Measurements from ENCODE around the gene OR14A2. TPM values are rescaled to one million over a fixed set of nuclear protein-coding genes. Genes with fewer than 3 reads are reported as not detected.

The OR14A2 gene
- total RNA-seq, 4 donors from 2014 or later = not detected

- H3K9me3 ChIP-seq = no peaks in the 10 kb centered on the region
- H3K4me3 ChIP-seq = no peak overlapping the region
- no peak for TF ChIP-seq POLR2A (IDR thresholded peaks at IDR 0.05)
- TF ChIP-seq, protein P1, sequence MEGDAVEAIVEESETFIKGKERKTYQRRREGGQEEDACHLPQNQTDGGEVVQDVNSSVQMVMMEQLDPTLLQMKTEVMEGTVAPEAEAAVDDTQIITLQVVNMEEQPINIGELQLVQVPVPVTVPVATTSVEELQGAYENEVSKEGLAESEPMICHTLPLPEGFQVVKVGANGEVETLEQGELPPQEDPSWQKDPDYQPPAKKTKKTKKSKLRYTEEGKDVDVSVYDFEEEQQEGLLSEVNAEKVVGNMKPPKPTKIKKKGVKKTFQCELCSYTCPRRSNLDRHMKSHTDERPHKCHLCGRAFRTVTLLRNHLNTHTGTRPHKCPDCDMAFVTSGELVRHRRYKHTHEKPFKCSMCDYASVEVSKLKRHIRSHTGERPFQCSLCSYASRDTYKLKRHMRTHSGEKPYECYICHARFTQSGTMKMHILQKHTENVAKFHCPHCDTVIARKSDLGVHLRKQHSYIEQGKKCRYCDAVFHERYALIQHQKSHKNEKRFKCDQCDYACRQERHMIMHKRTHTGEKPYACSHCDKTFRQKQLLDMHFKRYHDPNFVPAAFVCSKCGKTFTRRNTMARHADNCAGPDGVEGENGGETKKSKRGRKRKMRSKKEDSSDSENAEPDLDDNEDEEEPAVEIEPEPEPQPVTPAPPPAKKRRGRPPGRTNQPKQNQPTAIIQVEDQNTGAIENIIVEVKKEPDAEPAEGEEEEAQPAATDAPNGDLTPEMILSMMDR (IDR thresholded peaks at IDR 0.05) = peak in 2 of 4 experiments; percentile 23 to 26
- no peaks in the 10 kb centered on the region for H3K4me1 ChIP-seq
- DNase-seq = peak in 1 of 2 donors; percentile 16
- intact Hi-C loops (cut with DNase I; ENCODE audit: low total_unique reads) = no loop called here
- no peak overlapping the region for H3K27ac ChIP-seq
- no peaks in the 10 kb centered on the region for H3K36me3 ChIP-seq
- no peaks in the 10 kb centered on the region for H3K27me3 ChIP-seq
These were observed 66.5 kb downstream of the OR14A2 start for GRCh38 chr1:247681288-247681897.

DNA sequence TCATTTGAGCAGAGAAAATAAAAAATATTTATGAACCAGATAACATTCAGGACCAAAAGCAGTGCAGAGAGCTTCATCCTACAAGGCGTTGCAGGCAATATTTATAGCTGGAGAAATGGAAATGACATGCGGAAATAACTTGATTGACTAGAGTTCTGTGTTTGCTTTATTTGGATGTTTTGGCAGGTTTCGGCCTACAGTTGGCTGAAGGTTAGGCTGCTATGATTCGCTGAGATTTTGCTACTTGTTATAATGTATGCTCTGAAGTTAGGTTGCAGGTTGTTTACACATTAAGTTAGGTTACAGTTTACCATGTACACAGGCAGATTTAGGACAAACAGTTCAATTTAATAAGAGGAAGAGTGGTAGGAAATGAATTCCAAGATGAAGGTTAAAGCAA is 67.8 kb downstream of the OR14A2 start:
- no peak overlapping the region for H3K27ac ChIP-seq
- TF ChIP-seq POLR2A (IDR thresholded peaks at IDR 0.05) = no peak
- TF ChIP-seq, protein P1 (IDR thresholded peaks at IDR 0.05) = no peak
- DNase-seq = no peak
- no peaks in the 10 kb centered on the region for H3K4me1 ChIP-seq
- no peaks in the 10 kb centered on the region for H3K9me3 ChIP-seq
- no peaks in the 10 kb centered on the region for H3K36me3 ChIP-seq
- intact Hi-C loops (cut with DNase I; ENCODE audit: low total_unique reads) = no loop called here
- H3K4me3 ChIP-seq = no peak overlapping the region
- no peaks in the 10 kb centered on the region for H3K27me3 ChIP-seq

- no peaks in the 10 kb centered on the region for H3K9me3 ChIP-seq
- H3K27me3 ChIP-seq = no peaks in the 10 kb centered on the region
- H3K36me3 ChIP-seq = no peaks in the 10 kb centered on the region
- no peak for DNase-seq
- no peak within 1 kb of the TSS for H3K27ac ChIP-seq
- H3K4me1 ChIP-seq = no peaks in the 10 kb centered on the region
- no peak within 1 kb of the TSS for H3K4me3 ChIP-seq
- intact Hi-C loops (cut with DNase I; ENCODE audit: low total_unique reads) = no loop called here
- no peak for TF ChIP-seq POLR2A (IDR thresholded peaks at IDR 0.05)
- TF ChIP-seq, protein P1 (IDR thresholded peaks at IDR 0.05) = no peak
These were observed 68.3 kb downstream of the OR14A2 start, which contains the start of gene OR13G1 for GRCh38 chr1:247679639-247680038. Gene OR13G1, minus strand, starts transcription at chr1:247679739. Its CDS starts 6,698 bp downstream, at chr1:247673041.

Other genes starting within 250 kb of the OR14A2 start
- under 1 TPM in 1 of 4 donors, not detected in 3; 0.07 TPM for gene OR2C3, start 211.7 kb downstream of the OR14A2 start, total RNA-seq
- 1 to 10 TPM in 2 of 4 donors, under 1 TPM in 1, not detected in 1; 0.21 to 1.5 (median 1.0) TPM for gene GCSAML, start 199.0 kb downstream of the OR14A2 start, total RNA-seq
- not detected for gene OR2G2, start 159.8 kb downstream of the OR14A2 start, total RNA-seq
- not detected for gene OR2G3, start 142.6 kb downstream of the OR14A2 start, total RNA-seq
- gene OR13G1, start 68.4 kb downstream of the OR14A2 start, total RNA-seq = not detected
- gene OR6F1, start 31.5 kb downstream of the OR14A2 start, total RNA-seq = not detected
- not detected for gene OR14K1, start 9.5 kb downstream of the OR14A2 start, total RNA-seq
- gene OR1C1, start 12.4 kb upstream of the OR14A2 start, total RNA-seq = not detected
- gene OR14A16, start 76.0 kb upstream of the OR14A2 start, total RNA-seq = not detected
- gene OR11L1, start 93.8 kb upstream of the OR14A2 start, total RNA-seq = not detected
- gene TRIM58, start 109.0 kb upstream of the OR14A2 start, total RNA-seq = 10 to 100 TPM in 1 of 4 donors, 1 to 10 TPM in 2, under 1 TPM in 1; 0.88 to 10.3 (median 2.1) TPM
- gene OR2W3, start 147.4 kb upstream of the OR14A2 start, total RNA-seq = under 1 TPM in 1 of 4 donors, not detected in 3; 0.49 TPM
- gene OR2T8, start 172.1 kb upstream of the OR14A2 start, total RNA-seq = under 1 TPM in 1 of 4 donors, not detected in 3; 0.40 TPM
- not detected for gene OR2AJ1, start 176.7 kb upstream of the OR14A2 start, total RNA-seq
- not detected for gene OR2L8, start 200.7 kb upstream of the OR14A2 start, total RNA-seq
- gene OR2AK2, start 217.1 kb upstream of the OR14A2 start, total RNA-seq = not detected